ENCODE results near the gene CAPN5.

CAPN5 gene

GRCh38 chr11:77057938-77058474 is 8.8 kb upstream of the CAPN5 start:
- no peak overlapping the region for H3K27ac ChIP-seq
- TF ChIP-seq ZFX (IDR thresholded peaks at IDR 0.05) (no peak), CTCF (conservative IDR thresholded peaks at IDR 0.05) (no peak)

GRCh38 chr11:77058900-77059299 is 7.9 kb upstream of the CAPN5 start:
- no peak overlapping the region for H3K27ac ChIP-seq
- no peak for TF ChIP-seq ZFX (IDR thresholded peaks at IDR 0.05)

GRCh38 chr11:77059806-77060205 is 7.0 kb upstream of the CAPN5 start:
- TF ChIP-seq ZFX (IDR thresholded peaks at IDR 0.05) (no peak), CTCF (conservative IDR thresholded peaks at IDR 0.05) (no peak)
- H3K27ac ChIP-seq, result no peak overlapping the region

GRCh38 chr11:77060234-77060633 is 6.5 kb upstream of the CAPN5 start:
- TF ChIP-seq CTCF (conservative IDR thresholded peaks at IDR 0.05) (no peak), ZFX (IDR thresholded peaks at IDR 0.05) (no peak)
- peak overlapping the region; percentile 74 for H3K27ac ChIP-seq

- H3K27ac ChIP-seq, result peak overlapping the region; percentile 67
Observed at GRCh38 chr11:77061258-77061657, 5.5 kb upstream of the CAPN5 start.

- TF ChIP-seq CTCF (conservative IDR thresholded peaks at IDR 0.05), result no peak; the same call in 1 of the 2 replicates
- H3K27ac ChIP-seq, result no peak overlapping the region
Observed at GRCh38 chr11:77062924-77063323, 3.8 kb upstream of the CAPN5 start.

GRCh38 chr11:77063407-77063806 is 3.4 kb upstream of the CAPN5 start:
- TF ChIP-seq ZFX (IDR thresholded peaks at IDR 0.05) (no peak), CTCF (conservative IDR thresholded peaks at IDR 0.05) (no peak)
- H3K27ac ChIP-seq, result no peak overlapping the region

- TF ChIP-seq CTCF (conservative IDR thresholded peaks at IDR 0.05) (no peak), ZFX (IDR thresholded peaks at IDR 0.05) (no peak)
- H3K27ac ChIP-seq, result no peak overlapping the region
Observed at GRCh38 chr11:77063861-77064260, 2.9 kb upstream of the CAPN5 start.
